GM18951 (cell line): ENCODE data around the gene RASGRF1.

Source experiments
- POLR2A ChIP-seq: IDR thresholded peaks from 4 replicates; pipeline ENCODE4 v1.6.1; 2011; ENCODE audit warnings: mild to moderate bottlenecking; ENCODE audit not compliant: insufficient read length, insufficient read depth; ENCODE audit errors: extremely low read depth
- in situ Hi-C: fragments of 300-500 bp; cut with MboI; formaldehyde crosslinking; loops from one replicate; pipeline ENCODE4 v1.12.0; 2022; ENCODE audit warnings: low sequenced_read_pairs, mixed read lengths, inconsistent platforms; ENCODE audit not compliant: unreplicated experiment

The RASGRF1 gene

GRCh38 chr15:78968114-78968513 lies 122.5 kb downstream of the RASGRF1 start:
- TF ChIP-seq POLR2A: no peak
- in situ Hi-C loops: no loop called here

GRCh38 chr15:78960308-78960707 lies 130.3 kb downstream of the RASGRF1 start:
- in situ Hi-C loops: no loop called here
- no peak for TF ChIP-seq POLR2A

GRCh38 chr15:78959360-78959759 lies 131.2 kb downstream of the RASGRF1 start:
- in situ Hi-C loops: no loop called here
- TF ChIP-seq POLR2A: no peak

GRCh38 chr15:78957416-78958093 lies 133.0 kb downstream of the RASGRF1 start:
- no peak for TF ChIP-seq POLR2A
- in situ Hi-C loops: no loop called here

- no peak for TF ChIP-seq POLR2A
- in situ Hi-C loops: no loop called here
These were observed 133.6 kb downstream of the RASGRF1 start for GRCh38 chr15:78956937-78957336.

GRCh38 chr15:78955355-78955754 lies 135.2 kb downstream of the RASGRF1 start:
- TF ChIP-seq POLR2A: no peak

GRCh38 chr15:78951841-78952238 lies 138.7 kb downstream of the RASGRF1 start:
- no peak for TF ChIP-seq POLR2A
- in situ Hi-C loops: no loop called here

More at GRCh38 chr15:78955355-78955754, 135.2 kb downstream of the RASGRF1 start:
- in situ Hi-C loops: no loop called here

GRCh38 chr15:78950902-78951840 lies 139.4 kb downstream of the RASGRF1 start:
- TF ChIP-seq POLR2A: no peak
- in situ Hi-C loops: no loop called here

GRCh38 chr15:78950343-78950742 lies 140.2 kb downstream of the RASGRF1 start:
- in situ Hi-C loops: no loop called here
- no peak for TF ChIP-seq POLR2A

GRCh38 chr15:78949461-78949860 lies 141.1 kb downstream of the RASGRF1 start:
- no peak for TF ChIP-seq POLR2A
- in situ Hi-C loops: no loop called here

GRCh38 chr15:78947506-78947905 lies 143.1 kb downstream of the RASGRF1 start:
- in situ Hi-C loops: no loop called here
- no peak for TF ChIP-seq POLR2A

GRCh38 chr15:78946493-78946892 lies 144.1 kb downstream of the RASGRF1 start:
- in situ Hi-C loops: no loop called here
- TF ChIP-seq POLR2A: no peak

- in situ Hi-C loops: no loop called here
- TF ChIP-seq POLR2A: peak; percentile 93
These were observed 145.7 kb downstream of the RASGRF1 start, which contains the start of gene CTSH for GRCh38 chr15:78944669-78945407. CTSH (minus strand) TSS chr15:78945046; CDS start chr15:78944981, 65 bp downstream.
